HepG2 (cell line): ENCODE results near the gene SH3D21. TPM values are rescaled to one million over a fixed set of nuclear protein-coding genes. Genes with fewer than 3 reads are reported as not detected.

Source experiments
- BCL6 ChIP-seq: IDR thresholded peaks from 2 replicates; pipeline ENCODE4 v1.6.1; 2016; ENCODE audit warnings: missing genetic modification reagents, missing compliant biosample characterization
- CREB3 ChIP-seq: sonication (generic); formaldehyde crosslinking; IDR thresholded peaks from 2 replicates; pipeline ENCODE4 v1.5.0; 2020; ENCODE audit warnings: missing genetic modification reagents
- ETS1 ChIP-seq: sonication (generic); formaldehyde crosslinking; IDR thresholded peaks from 2 replicates; pipeline ENCODE4 v1.4.0; 2020; ENCODE audit warnings: missing genetic modification reagents
- FOXA3 ChIP-seq: IDR thresholded peaks from 2 replicates; pipeline ENCODE4 v1.6.1; 2016; ENCODE audit warnings: missing genetic modification reagents, missing compliant biosample characterization
- HES4 ChIP-seq: sonication (generic); formaldehyde crosslinking; IDR thresholded peaks from 2 replicates; pipeline ENCODE4 v1.9.0; 2021; ENCODE audit warnings: mild to moderate bottlenecking, missing genetic modification reagents, borderline replicate concordance
- HOXA9 ChIP-seq: sonication (generic); formaldehyde crosslinking; IDR thresholded peaks from 2 replicates; pipeline ENCODE4 v1.8.1; 2022; ENCODE audit warnings: missing genetic modification reagents, mild to moderate bottlenecking, moderate library complexity, borderline replicate concordance
- KIAA2018 ChIP-seq: sonication (generic); formaldehyde crosslinking; IDR thresholded peaks from 2 replicates; pipeline ENCODE4 v1.5.0; 2020; ENCODE audit warnings: mild to moderate bottlenecking, missing genetic modification reagents, borderline replicate concordance
- PREB ChIP-seq: sonication (generic); formaldehyde crosslinking; IDR thresholded peaks from 2 replicates; pipeline ENCODE4 v1.4.0; 2020; ENCODE audit warnings: missing genetic modification reagents
- SMARCC2 ChIP-seq: fragments of 450-650 bp; IDR thresholded peaks from 2 replicates; pipeline ENCODE4 v1.6.1; 2017; ENCODE audit warnings: antibody characterized with exemption, mild to moderate bottlenecking
- SMARCE1 ChIP-seq: fragments of 450-650 bp; IDR thresholded peaks from 2 replicates; pipeline ENCODE4 v1.6.1; 2017; ENCODE audit warnings: borderline replicate concordance
- SRF ChIP-seq: IDR thresholded peaks from 2 replicates; pipeline ENCODE4 v1.6.1; 2011; ENCODE audit warnings: mild to moderate bottlenecking, low read depth, low read length, moderate library complexity
- TMF1 ChIP-seq: sonication (generic); formaldehyde crosslinking; IDR thresholded peaks from 2 replicates; pipeline ENCODE4 v1.8.1; 2022; ENCODE audit warnings: low read depth, missing genetic modification reagents
- ZBTB8A ChIP-seq: sonication (generic); formaldehyde crosslinking; IDR thresholded peaks from 2 replicates; pipeline ENCODE4 v1.4.0; 2020; ENCODE audit warnings: mild to moderate bottlenecking, low read depth, missing genetic modification reagents, borderline replicate concordance
- ZNF17 ChIP-seq: sonication (generic); formaldehyde crosslinking; IDR thresholded peaks from 2 replicates; pipeline ENCODE4 v1.5.0; 2020; ENCODE audit warnings: mild to moderate bottlenecking, missing genetic modification reagents
- ZNF556 ChIP-seq: sonication (generic); formaldehyde crosslinking; IDR thresholded peaks from 2 replicates; pipeline ENCODE4 v1.4.0; 2020; ENCODE audit warnings: mild to moderate bottlenecking, missing genetic modification reagents, borderline replicate concordance
- ZNF577 ChIP-seq: sonication (generic); formaldehyde crosslinking; IDR thresholded peaks from 2 replicates; pipeline ENCODE4 v1.4.0; 2020; ENCODE audit warnings: mild to moderate bottlenecking, low read depth, missing genetic modification reagents, borderline replicate concordance
- ZNF652 ChIP-seq: IDR thresholded peaks from 2 replicates; pipeline ENCODE4 v1.6.1; 2016; ENCODE audit warnings: low read depth, borderline replicate concordance
- ZNF777 ChIP-seq: sonication (generic); formaldehyde crosslinking; IDR thresholded peaks from 2 replicates; pipeline ENCODE4 v1.4.0; 2020; ENCODE audit warnings: missing genetic modification reagents
- ZNF816 ChIP-seq: sonication (generic); formaldehyde crosslinking; IDR thresholded peaks from 2 replicates; pipeline ENCODE4 v1.8.0; 2022; ENCODE audit warnings: missing genetic modification reagents, mild to moderate bottlenecking, borderline replicate concordance
- polyA plus RNA-seq, 8 experiments: library from polyadenylated mRNA; depleted of rRNA in 3 of 8; stranded (reverse) in 7 of 8; unstranded in 1 of 8; fragments of >200 nt; fragmentation: Illumina TruSeq in 4 of 8; extraction: Trizol in 4 of 8; gene quantifications; 2 replicates each; pipeline versions ENCODE4 v1.2.1 to v1.2.3, GENCODE V29; 2011 to 2016; ENCODE audit warnings: low read depth in 4 of 8, missing spikeins in 1 of 8, mixed read lengths in 1 of 8; ENCODE audit not compliant: insufficient read depth in 1 of 8
- total RNA-seq, 5 experiments: library from RNA; depleted of rRNA; stranded (reverse); fragments of >200 nt; fragmentation: Illumina TruSeq; extraction: Trizol; gene quantifications; 2 replicates each; pipeline ENCODE4 v1.2.3, GENCODE V29; 2016; ENCODE audit warnings: low read depth in 1 of 5

Gene SH3D21
- total and polyA plus RNA-seq, 2 of the 13 experiments (the other 11 are each of a cell fraction or from before 2014, with no cell fraction given), result 5.1 to 8.6 TPM

GRCh38 chr1:36306210-36306901 is at the start of gene SH3D21 (continued):
- TF ChIP-seq KIAA2018 (no peak), ZNF816 (no peak), HES4 (no peak), ZBTB8A (CRISPR knock-in tag) (no peak), FOXA3 (CRISPR knock-in tag) (no peak), PREB (no peak), SMARCE1 (no peak), ZNF17 (CRISPR knock-in tag) (0 out of 2 replicates have a peak, but pooled peaks have one; percentile 67), HOXA9 (no peak), ZNF777 (CRISPR knock-in tag) (no peak; the same call in 1 of the 2 replicates), ZNF652 (CRISPR knock-in tag) (no peak), ZNF556 (CRISPR knock-in tag) (no peak), BCL6 (no peak), SRF (no peak), CREB3 (CRISPR knock-in tag) (no peak), TMF1 (CRISPR knock-in tag) (0 out of 2 replicates have a peak, but pooled peaks have one; percentile 31), SMARCC2 (no peak), ZNF577 (no peak), ETS1 (0 out of 2 replicates have a peak, but pooled peaks have one; percentile 13)
